Transverse colon (tissue), 4 donors: ENCODE data around the gene OCA2. TPM values are rescaled to one million over a fixed set of nuclear protein-coding genes. Genes with fewer than 3 reads are reported as not detected.

Experiments used
- DNase-seq: peaks from one replicate; pipeline ENCODE4 v3.0.0-alpha.2; 2019
- H3K27ac ChIP-seq, 4 donors: fragments of 200-600 bp; sonication (generic); 2 replicates each; pipeline ENCODE4 v1.5.1; 2016 to 2018; ENCODE audit warnings: inconsistent platforms in 4 of 4
- H3K27me3 ChIP-seq: fragments of 200-600 bp; sonication (generic); 2 replicates; pipeline ENCODE4 v1.5.1; 2017; ENCODE audit warnings: inconsistent platforms
- H3K36me3 ChIP-seq, 4 donors: fragments of 200-600 bp; sonication (generic); 2 replicates each; pipeline ENCODE4 v1.5.1; 2017 to 2019; ENCODE audit warnings: inconsistent platforms in 4 of 4
- H3K4me1 ChIP-seq, 4 donors: fragments of 200-600 bp; sonication (generic); 2 replicates each; pipeline ENCODE4 v1.5.1; 2017 to 2020; ENCODE audit warnings: inconsistent platforms in 4 of 4
- H3K4me3 ChIP-seq, 4 donors: fragments of 200-600 bp; sonication (generic); 1 replicate in 1 of 4; 2 replicates in 3 of 4; pipeline versions ENCODE4 v1.5.1 to v1.6.1; 2017 to 2019; ENCODE audit warnings: inconsistent platforms in 4 of 4
- H3K9me3 ChIP-seq, 2 donors: fragments of 200-600 bp; sonication (generic); 2 replicates each; pipeline ENCODE4 v1.5.1; 2017 to 2019; ENCODE audit warnings: inconsistent platforms in 2 of 2
- EP300 ChIP-seq: sonication (generic); formaldehyde crosslinking; IDR thresholded peaks from one replicate; pipeline ENCODE4 v1.6.1; 2017; ENCODE audit warnings: antibody characterized with exemption, low read depth
- POLR2A ChIP-seq: fragments of 450-650 bp; IDR thresholded peaks from one replicate; pipeline ENCODE4 v1.6.1; 2016; ENCODE audit warnings: antibody characterized with exemption, mild to moderate bottlenecking, moderate library complexity
- POLR2AphosphoS5 ChIP-seq, 3 donors: sonication (generic); formaldehyde crosslinking; IDR thresholded peaks; one replicate each; pipeline ENCODE4 v1.6.1; 2016; ENCODE audit warnings: antibody characterized with exemption in 3 of 3
- WGBS, 2 donors: methylation state at CpG; one replicate each; pipeline ENCODE4 v1.1.5; 2018; ENCODE audit warnings: low coverage in 1 of 2; 5-methylcytosine and 5-hydroxymethylcytosine counted together
- in situ Hi-C, 4 donors: fragments of 200-750 bp; cut with MboI; loops; one replicate each; pipeline versions ENCODE4 v1.15.0 to v1.15.1; 2017; ENCODE audit warnings: low sequenced_read_pairs in 3 of 4, low pct_ligation_motif_present in 1 of 4, low pct_unique_long_range_greater_than_20kb in 1 of 4
- intact Hi-C: fragments of 100-400 bp; cut with DNase I; formaldehyde crosslinking; loops from one replicate; pipeline ENCODE4 v1.15.1; 2023; ENCODE audit warnings: low total_unique reads
- total RNA-seq, 4 donors: library from RNA; depleted of rRNA; stranded (reverse); fragments of >200 nt; gene quantifications; one replicate each; pipeline ENCODE4 v1.1.0, GENCODE V29; 2016
- TF ChIP-seq, protein P1 (sequence below), 5 experiments: fragments of 200-600 bp in 3 of 5; fragments of 450-650 bp in 2 of 5; sonication (generic) in 3 of 5; IDR thresholded peaks; 1 replicate in 2 of 5; 2 replicates in 3 of 5; pipeline ENCODE4 v1.5.1; 2016 to 2017; ENCODE audit warnings: antibody characterized with exemption in 5 of 5, inconsistent platforms in 3 of 5, mild to moderate bottlenecking in 2 of 5, moderate library complexity in 1 of 5

The OCA2 gene
- total RNA-seq, 4 donors from 2014 or later = 1.4 to 1.9 TPM; not detected in 2

DNA sequence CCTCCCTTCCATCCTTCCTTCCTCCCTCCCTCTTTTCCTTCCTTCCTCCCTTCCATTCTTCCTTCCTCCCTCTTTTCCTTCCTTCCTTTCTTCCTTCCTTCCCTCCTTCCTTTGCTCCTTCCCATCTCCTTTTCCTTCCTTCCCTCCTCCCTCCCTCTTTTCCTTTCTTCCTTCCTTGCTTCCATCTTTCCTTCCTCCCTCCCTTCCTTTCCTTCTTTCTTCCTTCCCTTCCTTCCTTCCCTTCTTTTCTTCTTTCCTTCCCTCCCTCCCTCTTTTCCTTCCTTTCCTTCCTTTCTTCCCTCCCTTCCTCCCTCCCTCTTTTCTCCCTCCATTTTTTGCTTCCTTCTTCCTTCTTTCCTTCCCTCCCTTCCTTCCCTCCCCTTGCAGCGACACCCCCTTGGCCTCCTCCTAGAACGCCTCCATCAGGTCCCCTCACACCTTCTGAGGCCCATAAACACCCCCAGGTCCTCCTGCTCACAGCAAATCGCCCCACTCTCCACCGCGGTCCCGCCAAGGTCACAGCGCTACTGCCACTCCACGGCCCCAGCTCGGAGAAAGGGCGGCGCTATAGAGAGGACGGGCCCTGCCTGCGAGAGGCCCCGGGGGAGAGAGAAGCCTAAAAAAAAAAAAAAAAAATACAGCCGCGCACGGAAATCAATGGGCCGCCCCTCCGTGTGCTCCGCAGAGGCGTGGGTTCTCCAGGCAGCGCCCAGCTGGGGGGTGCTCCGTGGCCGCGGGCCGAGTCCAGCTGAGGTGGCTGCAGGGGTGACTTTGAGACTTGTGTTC, 328.2 kb downstream of the OCA2 start:
- no peak overlapping the region for H3K4me3 ChIP-seq
- intact Hi-C loops (no loop called here), in situ Hi-C loops (no loop called here)
- no peaks in the 10 kb centered on the region for H3K27me3 ChIP-seq
- 95 to 96% methylated on average over 13 to 26 of the region's 26 CpGs for WGBS, 2 donors
- DNase-seq = no peak
- TF ChIP-seq POLR2AphosphoS5 (IDR thresholded peaks at IDR 0.05) (no peak), POLR2A (no peak), EP300 (no peak)
- TF ChIP-seq, protein P1, sequence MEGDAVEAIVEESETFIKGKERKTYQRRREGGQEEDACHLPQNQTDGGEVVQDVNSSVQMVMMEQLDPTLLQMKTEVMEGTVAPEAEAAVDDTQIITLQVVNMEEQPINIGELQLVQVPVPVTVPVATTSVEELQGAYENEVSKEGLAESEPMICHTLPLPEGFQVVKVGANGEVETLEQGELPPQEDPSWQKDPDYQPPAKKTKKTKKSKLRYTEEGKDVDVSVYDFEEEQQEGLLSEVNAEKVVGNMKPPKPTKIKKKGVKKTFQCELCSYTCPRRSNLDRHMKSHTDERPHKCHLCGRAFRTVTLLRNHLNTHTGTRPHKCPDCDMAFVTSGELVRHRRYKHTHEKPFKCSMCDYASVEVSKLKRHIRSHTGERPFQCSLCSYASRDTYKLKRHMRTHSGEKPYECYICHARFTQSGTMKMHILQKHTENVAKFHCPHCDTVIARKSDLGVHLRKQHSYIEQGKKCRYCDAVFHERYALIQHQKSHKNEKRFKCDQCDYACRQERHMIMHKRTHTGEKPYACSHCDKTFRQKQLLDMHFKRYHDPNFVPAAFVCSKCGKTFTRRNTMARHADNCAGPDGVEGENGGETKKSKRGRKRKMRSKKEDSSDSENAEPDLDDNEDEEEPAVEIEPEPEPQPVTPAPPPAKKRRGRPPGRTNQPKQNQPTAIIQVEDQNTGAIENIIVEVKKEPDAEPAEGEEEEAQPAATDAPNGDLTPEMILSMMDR (IDR thresholded peaks at IDR 0.05) = no peak
- H3K36me3 ChIP-seq = no peaks in the 10 kb centered on the region
- peaks cover 0 to 4% of the 10 kb centered on the region in 2 donors for H3K9me3 ChIP-seq
- H3K27ac ChIP-seq = no peak overlapping the region
- no peaks in the 10 kb centered on the region for H3K4me1 ChIP-seq

DNA sequence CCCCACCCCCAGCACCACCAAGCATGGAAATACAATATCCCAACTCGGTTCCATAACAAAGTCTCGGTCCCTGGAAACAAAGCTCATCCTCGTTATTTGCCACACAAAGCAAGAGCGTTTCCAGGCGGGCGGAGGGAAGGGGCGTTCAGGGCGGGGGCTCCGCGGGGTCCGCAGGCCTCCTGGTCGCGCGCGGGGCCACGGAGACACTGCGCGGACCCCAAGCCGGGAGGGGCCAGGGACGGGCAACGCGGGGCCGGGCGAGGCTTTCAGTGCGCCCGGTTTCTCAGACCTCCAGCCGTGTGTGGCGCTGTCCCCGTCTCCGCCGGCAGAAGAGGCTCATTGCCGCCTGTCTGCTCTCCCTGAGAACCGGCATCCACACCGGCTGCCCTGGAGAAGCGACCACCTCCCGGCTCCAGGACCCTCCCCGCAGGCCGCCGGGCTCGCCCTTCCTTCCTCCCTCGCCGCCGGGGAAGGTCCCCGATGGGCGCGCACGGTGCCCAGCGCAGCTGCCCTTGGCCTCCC, 329.0 kb downstream of the OCA2 start:
- in situ Hi-C loops (no loop called here), intact Hi-C loops (no loop called here)
- Histone ChIP-seq H3K27me3 (no peaks in the 10 kb centered on the region), H3K27ac (no peak overlapping the region), H3K4me1 (no peaks in the 10 kb centered on the region), H3K36me3 (no peaks in the 10 kb centered on the region), H3K4me3 (no peak overlapping the region), H3K9me3 (peaks cover 0 to 4% of the 10 kb centered on the region in 2 donors)
- TF ChIP-seq POLR2A (no peak), POLR2AphosphoS5 (IDR thresholded peaks at IDR 0.05) (no peak), EP300 (no peak)
- TF ChIP-seq, protein P1 (IDR thresholded peaks at IDR 0.05) = no peak
- 93 to 94% methylated on average over 14 to 48 of the region's 48 CpGs for WGBS, 2 donors
- DNase-seq = no peak

DNA sequence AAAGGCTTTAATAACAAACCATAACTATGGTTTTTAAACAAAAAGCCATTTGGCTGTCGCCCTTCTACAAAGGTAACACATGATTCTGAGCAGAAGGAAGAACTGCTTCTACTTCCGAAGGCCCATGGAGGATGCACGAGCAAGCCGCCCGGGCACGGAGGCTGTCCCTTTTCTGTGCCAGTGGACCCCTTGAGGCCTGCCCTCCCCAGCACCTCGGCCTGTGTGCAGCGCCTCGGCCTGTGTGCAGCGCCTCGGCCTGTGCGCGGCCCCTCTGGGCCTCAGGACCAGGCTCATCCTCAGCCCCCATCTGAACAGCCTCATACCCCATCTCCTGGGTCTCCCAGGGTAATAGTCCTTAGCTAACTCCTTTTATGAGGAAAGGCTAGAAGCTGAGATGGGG, 329.5 kb downstream of the OCA2 start:
- no peak overlapping the region for H3K4me3 ChIP-seq
- no peaks in the 10 kb centered on the region for H3K36me3 ChIP-seq
- no peak for DNase-seq
- no peak overlapping the region for H3K27ac ChIP-seq
- WGBS, 2 donors = 70 to 93% methylated on average over 2 to 13 of the region's 13 CpGs
- no peaks in the 10 kb centered on the region for H3K4me1 ChIP-seq
- no peak for TF ChIP-seq EP300
- TF ChIP-seq, protein P1 (IDR thresholded peaks at IDR 0.05) = no peak
- TF ChIP-seq POLR2AphosphoS5 (IDR thresholded peaks at IDR 0.05) = no peak
- no peak for TF ChIP-seq POLR2A
- no peaks in the 10 kb centered on the region for H3K27me3 ChIP-seq
- H3K9me3 ChIP-seq = peaks cover 0 to 4% of the 10 kb centered on the region in 2 donors
- intact Hi-C loops (loop anchor here (10.0 kb wide), 1 partner anchor 55 kb away; no protein-coding TSS in a partner anchor), in situ Hi-C loops (no loop called here)

DNA sequence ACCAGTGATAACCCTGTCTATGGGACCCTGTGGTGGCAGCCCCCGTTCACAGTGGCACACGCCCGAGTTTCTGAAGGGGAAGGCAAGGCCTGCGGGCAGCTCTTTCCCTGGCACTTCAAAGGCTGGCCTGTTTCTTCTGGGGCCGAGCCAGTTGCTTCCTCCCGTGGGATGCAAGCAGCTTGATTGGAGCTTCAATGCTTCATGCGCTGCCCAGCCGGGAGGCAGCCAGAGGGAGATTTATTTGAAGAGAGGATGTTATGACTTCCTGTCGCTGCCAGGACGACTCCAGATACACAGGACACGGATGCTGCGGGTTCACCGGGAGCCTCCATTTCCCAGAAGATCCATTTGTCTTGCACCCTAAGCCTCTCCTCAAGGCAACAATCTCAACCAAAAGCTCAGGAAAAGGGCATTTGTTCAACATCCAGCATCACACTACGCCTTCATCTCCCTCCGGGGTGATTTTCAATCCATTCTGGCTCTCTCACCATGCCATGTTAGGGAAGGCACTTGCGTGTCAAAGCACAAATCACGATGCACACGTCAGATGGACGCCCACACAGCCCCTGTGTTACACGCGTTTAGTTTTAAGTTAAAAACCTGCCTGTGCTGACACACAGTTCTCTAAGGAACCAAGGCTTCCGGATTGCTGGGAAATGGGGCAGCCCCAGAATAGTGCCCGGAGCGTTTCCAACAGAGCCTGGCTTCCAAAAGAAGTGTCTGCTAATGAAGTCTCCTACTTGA, 330.2 kb downstream of the OCA2 start:
- intact Hi-C loops = loop anchor here (10.0 kb wide), 1 partner anchor 56 kb away; no protein-coding TSS in a partner anchor
- H3K9me3 ChIP-seq = peaks cover 0 to 4% of the 10 kb centered on the region in 2 donors

More for the DNA sequence above, 330.2 kb downstream of the OCA2 start:
- 77 to 81% methylated on average over 9 to 24 of the region's 24 CpGs for WGBS, 2 donors
- H3K4me1 ChIP-seq = no peaks in the 10 kb centered on the region
- no peaks in the 10 kb centered on the region for H3K27me3 ChIP-seq
- no peaks in the 10 kb centered on the region for H3K36me3 ChIP-seq
- TF ChIP-seq POLR2A (no peak), EP300 (no peak), POLR2AphosphoS5 (IDR thresholded peaks at IDR 0.05) (no peak)
- TF ChIP-seq, protein P1 (IDR thresholded peaks at IDR 0.05) = no peak
- in situ Hi-C loops = no loop called here
- no peak for DNase-seq
- no peak overlapping the region for H3K4me3 ChIP-seq
- H3K27ac ChIP-seq = no peak overlapping the region
